Vagina (tissue), 2 donors: ENCODE measurements around the gene TSEN15.
"Not testable (repeated sequence)": the region's sequence is repeated elsewhere in the genome, so short reads cannot be mapped to it uniquely, and the experiment has no call there.

Source experiments
- CTCF ChIP-seq, 3 experiments: fragments of 450-650 bp in 2 of 3; fragments of 200-600 bp in 1 of 3; sonication (generic) in 1 of 3; IDR thresholded peaks; one replicate each; pipeline ENCODE4 v1.5.1; 2017 to 2019; ENCODE audit warnings: antibody characterized with exemption in 3 of 3, mild to moderate bottlenecking in 2 of 3, moderate library complexity in 2 of 3
- POLR2A ChIP-seq, 2 donors: fragments of 450-650 bp; IDR thresholded peaks; one replicate each; pipeline ENCODE4 v1.6.1; 2017; ENCODE audit warnings: antibody characterized with exemption in 2 of 2, mild to moderate bottlenecking in 2 of 2, moderate library complexity in 2 of 2
- POLR2AphosphoS5 ChIP-seq, 2 donors: sonication (generic); formaldehyde crosslinking; IDR thresholded peaks; one replicate each; pipeline ENCODE4 v1.9.0; 2017; ENCODE audit warnings: antibody characterized with exemption in 2 of 2, mild to moderate bottlenecking in 2 of 2, low read depth in 1 of 2; ENCODE audit not compliant: insufficient read depth in 1 of 2

GRCh38 chr1:184047541-184047940 is 4.0 kb upstream of the TSEN15 start:
- TF ChIP-seq CTCF (IDR thresholded peaks at IDR 0.05); POLR2AphosphoS5 (IDR thresholded peaks at IDR 0.05; ENCODE audit: insufficient read depth in 1 of 2, low read depth in 1 of 2); POLR2A (IDR thresholded peaks at IDR 0.05): not testable (repeated sequence)
